IPS-18a (cell line): Measurements from ENCODE around the gene PSMD6.

Source experiments
- H3K27ac ChIP-seq: one replicate; pipeline ENCODE4 v1.5.1; 2013; ENCODE audit warnings: low read length
- H3K27me3 ChIP-seq: one replicate; pipeline ENCODE4 v1.6.1; 2013; ENCODE audit warnings: mild to moderate bottlenecking, low read length; ENCODE audit not compliant: control insufficient read depth, insufficient read depth
- H3K36me3 ChIP-seq: one replicate; pipeline ENCODE4 v1.6.1; 2013; ENCODE audit warnings: low read depth, low read length; ENCODE audit not compliant: control insufficient read depth
- H3K4me1 ChIP-seq: one replicate; pipeline ENCODE4 v1.6.1; 2013; ENCODE audit warnings: low read depth, low read length; ENCODE audit not compliant: control insufficient read depth
- H3K4me3 ChIP-seq: one replicate; pipeline ENCODE4 v1.5.1; 2013; ENCODE audit warnings: low read length
- H3K9ac ChIP-seq: one replicate; pipeline ENCODE4 v1.6.1; 2013; ENCODE audit warnings: mild to moderate bottlenecking, low read length, moderate library complexity
- H3K9me3 ChIP-seq: one replicate; pipeline ENCODE4 v1.6.1; 2013; ENCODE audit warnings: low read depth, low read length; ENCODE audit not compliant: control insufficient read depth

Gene PSMD6

DNA sequence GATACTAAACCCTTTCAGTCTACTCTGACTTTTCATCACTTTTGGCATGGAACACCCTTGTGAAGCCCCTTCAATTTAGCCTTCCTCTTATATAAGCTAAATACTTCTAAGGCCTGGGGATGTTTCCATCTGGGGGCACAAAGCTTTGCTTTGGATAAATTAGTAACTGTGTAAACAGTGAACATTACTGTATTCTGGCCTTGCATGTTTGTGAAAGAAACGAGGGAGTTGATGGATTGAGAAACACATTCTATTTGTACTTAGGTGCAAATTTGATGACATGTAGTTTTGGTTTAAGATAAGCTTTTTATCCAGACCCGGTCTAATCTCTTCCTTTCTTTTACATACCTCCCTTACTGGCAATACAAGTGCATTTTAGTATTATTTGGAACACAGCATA, 19.7 kb downstream of the PSMD6 start:
- Histone ChIP-seq H3K27me3 (no peaks in the 10 kb centered on the region), H3K4me3 (no peak overlapping the region), H3K9ac (no peak overlapping the region), H3K27ac (no peak overlapping the region), H3K4me1 (peaks cover 14% of the 10 kb centered on the region), H3K36me3 (peaks cover 15% of the 10 kb centered on the region), H3K9me3 (no peaks in the 10 kb centered on the region)

DNA sequence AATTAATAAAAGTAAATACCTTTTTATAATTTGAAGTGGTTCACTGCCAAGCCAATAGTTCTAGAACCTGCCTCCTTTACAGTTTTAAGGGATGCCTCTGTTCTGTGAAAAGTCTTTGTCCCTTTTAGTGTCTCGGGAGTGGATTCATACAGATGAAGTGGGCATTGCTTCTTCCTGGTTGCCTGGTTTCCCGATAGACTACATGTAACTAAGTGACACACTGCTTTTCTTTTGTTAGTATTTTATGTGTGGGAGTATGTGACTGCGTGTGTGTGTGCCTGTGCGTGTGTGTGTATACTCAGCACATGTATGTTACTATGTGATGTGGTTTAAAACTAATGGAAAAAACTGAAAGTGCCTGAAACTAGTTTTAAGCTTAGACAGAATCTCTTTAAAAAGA, 21.1 kb downstream of the PSMD6 start:
- Histone ChIP-seq H3K9ac (no peak overlapping the region), H3K27me3 (no peaks in the 10 kb centered on the region), H3K9me3 (no peaks in the 10 kb centered on the region), H3K27ac (no peak overlapping the region), H3K4me3 (no peak overlapping the region), H3K36me3 (peaks cover 12% of the 10 kb centered on the region), H3K4me1 (peaks cover 14% of the 10 kb centered on the region)

DNA sequence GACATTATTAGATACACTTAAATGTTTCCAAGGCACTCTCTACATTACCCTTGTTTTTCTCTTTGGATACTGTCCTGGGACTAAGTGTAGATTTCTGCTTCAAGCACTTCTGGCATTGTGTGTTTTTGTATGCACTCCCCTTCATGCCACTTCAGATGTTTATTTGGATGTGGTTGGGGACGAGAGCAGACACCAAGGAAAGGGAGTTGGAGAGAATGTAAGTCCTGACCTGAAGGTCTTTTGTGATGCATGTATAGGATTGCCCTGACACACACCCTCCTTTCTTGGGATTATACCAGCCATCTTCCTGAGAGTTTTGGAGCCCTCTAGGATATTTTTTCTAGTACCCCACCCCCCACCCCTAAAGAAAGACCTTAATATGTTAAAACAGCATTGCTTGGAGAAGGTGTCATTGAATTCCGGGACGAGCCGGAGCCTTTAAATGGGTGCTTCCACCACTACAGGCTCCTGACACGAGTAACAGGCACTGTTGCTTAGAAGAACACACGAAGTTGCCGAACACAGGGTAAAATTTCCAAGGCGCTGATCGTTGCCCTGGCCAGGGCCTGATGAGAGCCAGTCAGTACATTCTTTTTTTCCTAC, 22.7 kb downstream of the PSMD6 start:
- Histone ChIP-seq H3K9ac (no peak overlapping the region), H3K36me3 (peaks cover 8% of the 10 kb centered on the region), H3K27me3 (no peaks in the 10 kb centered on the region), H3K4me3 (no peak overlapping the region), H3K9me3 (no peaks in the 10 kb centered on the region), H3K4me1 (peaks cover 14% of the 10 kb centered on the region), H3K27ac (no peak overlapping the region)

DNA sequence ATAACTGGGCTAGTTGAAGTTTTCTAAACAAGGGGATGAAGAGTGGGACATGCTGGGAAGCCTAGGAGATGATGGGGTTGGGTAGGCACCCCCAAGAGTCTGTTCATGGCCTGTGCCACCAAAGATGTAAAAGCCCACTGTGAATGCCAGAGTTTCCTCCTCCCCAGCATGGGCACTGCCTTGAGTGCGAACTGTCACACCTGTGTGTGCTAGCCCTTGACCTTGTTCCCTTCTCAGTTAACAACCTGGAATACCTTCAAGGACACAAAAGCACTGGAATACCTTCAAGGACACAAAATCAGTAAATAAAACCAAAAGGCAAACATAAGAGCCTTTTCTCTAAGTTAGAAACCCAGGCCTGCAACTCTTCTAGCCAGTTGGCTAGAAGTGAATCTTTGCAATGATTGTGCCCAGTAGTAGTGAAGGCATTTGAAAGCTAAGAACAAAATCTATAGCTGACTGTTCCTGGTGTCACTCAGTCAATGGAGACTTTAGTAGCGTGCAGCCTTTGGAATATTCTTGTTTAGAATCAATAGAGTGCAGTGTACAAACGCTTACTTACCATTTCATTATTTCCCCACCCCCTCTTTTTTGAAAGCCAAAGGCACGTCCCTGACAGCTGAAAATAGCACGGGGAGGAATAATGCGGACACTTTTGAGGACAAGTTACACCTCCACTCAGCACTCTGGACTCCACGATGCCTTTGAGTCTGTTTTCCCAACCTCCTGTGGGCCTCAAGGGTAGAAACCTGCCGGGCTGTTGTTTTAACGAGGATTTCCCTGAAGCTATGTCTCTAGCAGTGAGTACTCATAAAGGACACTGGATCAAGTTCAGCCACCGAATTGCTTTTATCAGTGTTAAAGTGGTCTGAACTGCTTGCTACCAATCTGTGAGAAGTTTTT, 24.2 kb downstream of the PSMD6 start:
- H3K9ac ChIP-seq: no peak overlapping the region
- H3K4me3 ChIP-seq: no peak overlapping the region
- H3K4me1 ChIP-seq: peaks cover 14% of the 10 kb centered on the region
- peaks cover 11% of the 10 kb centered on the region for H3K36me3 ChIP-seq
- H3K27ac ChIP-seq: no peak overlapping the region
- H3K9me3 ChIP-seq: no peaks in the 10 kb centered on the region
- H3K27me3 ChIP-seq: no peaks in the 10 kb centered on the region

DNA sequence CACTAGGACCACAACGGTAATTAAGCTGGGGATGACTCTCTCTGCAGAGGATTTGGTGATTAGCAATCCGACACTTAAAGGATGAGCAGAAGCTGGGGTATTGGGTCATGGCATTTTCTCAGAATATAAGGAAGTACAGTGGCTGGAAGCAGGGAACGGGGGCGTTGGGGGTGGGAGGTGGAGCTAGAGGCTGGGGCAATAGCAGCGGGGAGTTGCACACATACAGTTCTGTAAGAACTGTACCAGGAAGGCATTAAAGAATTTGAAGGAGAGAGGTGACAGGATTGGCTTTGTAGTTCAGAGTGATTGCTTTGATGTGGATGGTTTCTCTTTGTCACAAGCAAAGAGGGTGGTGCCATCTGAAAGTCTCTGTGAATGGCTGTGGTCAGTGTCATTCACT, 28.2 kb downstream of the PSMD6 start:
- Histone ChIP-seq H3K9me3 (no peaks in the 10 kb centered on the region), H3K4me1 (peaks cover 12% of the 10 kb centered on the region), H3K27me3 (no peaks in the 10 kb centered on the region), H3K9ac (no peak overlapping the region), H3K27ac (no peak overlapping the region), H3K36me3 (peaks cover 27% of the 10 kb centered on the region), H3K4me3 (no peak overlapping the region)

DNA sequence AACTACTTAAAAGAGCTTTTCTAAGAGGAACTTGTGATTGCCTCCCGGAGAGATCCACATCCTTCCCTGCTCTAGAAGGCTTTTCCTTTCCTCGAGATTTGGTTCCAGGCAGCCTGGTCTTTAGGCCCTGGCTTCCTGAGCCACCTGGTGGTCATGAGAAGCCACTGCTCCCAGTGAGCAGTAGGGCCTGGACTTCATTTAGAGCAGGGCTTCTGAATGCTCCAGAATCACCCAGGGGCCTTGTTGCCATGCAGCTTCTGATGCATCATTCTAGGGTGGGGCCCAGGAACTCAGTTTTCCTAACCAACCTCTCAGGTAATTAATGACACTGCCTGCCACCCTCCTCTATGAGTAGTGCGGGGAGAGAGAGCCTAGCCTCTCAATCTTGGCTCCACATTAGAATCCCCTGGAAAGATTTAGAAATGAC, 29.6 kb downstream of the PSMD6 start:
- no peak overlapping the region for H3K9ac ChIP-seq
- no peak overlapping the region for H3K27ac ChIP-seq
- H3K4me3 ChIP-seq: no peak overlapping the region
- H3K9me3 ChIP-seq: no peaks in the 10 kb centered on the region
- no peaks in the 10 kb centered on the region for H3K27me3 ChIP-seq
- peaks cover 38% of the 10 kb centered on the region for H3K36me3 ChIP-seq
- peaks cover 3% of the 10 kb centered on the region for H3K4me1 ChIP-seq

DNA sequence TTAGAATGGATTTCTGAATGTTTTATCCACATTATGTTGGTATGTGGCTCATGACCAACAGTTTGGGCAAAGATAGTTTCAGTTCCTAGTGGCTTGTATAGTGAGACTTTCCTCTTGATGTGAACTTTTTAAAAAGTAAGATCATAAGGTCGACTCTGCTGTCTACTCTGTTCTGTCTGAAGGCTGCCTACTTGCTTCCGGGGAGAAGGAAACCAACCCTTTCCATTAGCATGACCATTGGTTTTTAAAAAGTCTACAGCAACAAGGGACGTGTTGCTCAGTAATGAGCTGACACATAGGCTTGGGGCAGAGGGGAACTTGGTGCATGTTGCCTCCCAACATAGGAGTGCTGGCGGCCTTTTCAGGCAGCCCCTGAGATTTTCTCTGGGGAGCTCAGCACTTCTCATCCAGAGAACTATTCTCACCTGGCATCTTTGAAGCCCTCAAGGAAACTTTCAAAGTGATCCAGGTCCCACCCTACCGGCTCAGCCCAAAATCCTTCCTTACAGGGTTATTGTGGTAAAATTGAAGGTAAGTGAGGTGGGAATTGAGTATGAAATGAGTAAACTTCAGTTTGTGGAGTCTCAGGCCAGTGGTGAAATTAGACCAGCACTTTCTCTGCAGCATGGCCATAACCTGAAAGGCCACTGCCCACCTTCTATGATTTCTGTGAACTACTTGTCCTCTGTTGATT, 30.6 kb downstream of the PSMD6 start:
- H3K4me3 ChIP-seq: no peak overlapping the region
- H3K9me3 ChIP-seq: no peaks in the 10 kb centered on the region
- no peak overlapping the region for H3K27ac ChIP-seq
- H3K9ac ChIP-seq: no peak overlapping the region
- H3K27me3 ChIP-seq: no peaks in the 10 kb centered on the region
- H3K36me3 ChIP-seq: peaks cover 46% of the 10 kb centered on the region
- H3K4me1 ChIP-seq: peaks cover 3% of the 10 kb centered on the region

DNA sequence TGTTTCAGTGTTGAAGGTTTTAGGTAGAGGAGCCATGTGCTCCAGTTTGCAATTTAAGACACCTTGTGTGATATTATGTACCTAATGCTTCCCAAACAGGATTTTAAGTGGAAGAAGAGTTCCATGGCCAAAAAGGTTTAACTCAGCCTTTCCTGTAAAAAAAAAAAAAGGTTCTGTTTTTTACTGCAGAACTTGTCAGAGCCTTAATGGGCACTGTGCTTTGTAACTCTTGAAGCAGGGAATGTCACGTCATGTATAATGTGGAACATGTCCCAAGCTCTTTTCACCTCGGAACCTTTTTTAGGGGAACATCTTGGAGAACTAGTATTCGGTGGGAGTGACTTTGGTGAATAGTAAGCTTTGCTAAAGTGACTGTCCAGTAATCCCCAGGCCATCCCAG, 31.6 kb downstream of the PSMD6 start:
- no peak overlapping the region for H3K9ac ChIP-seq
- no peaks in the 10 kb centered on the region for H3K9me3 ChIP-seq
- H3K4me3 ChIP-seq: no peak overlapping the region
- no peak overlapping the region for H3K27ac ChIP-seq
- H3K4me1 ChIP-seq: peaks cover 3% of the 10 kb centered on the region
- H3K36me3 ChIP-seq: peaks cover 46% of the 10 kb centered on the region
- no peaks in the 10 kb centered on the region for H3K27me3 ChIP-seq

DNA sequence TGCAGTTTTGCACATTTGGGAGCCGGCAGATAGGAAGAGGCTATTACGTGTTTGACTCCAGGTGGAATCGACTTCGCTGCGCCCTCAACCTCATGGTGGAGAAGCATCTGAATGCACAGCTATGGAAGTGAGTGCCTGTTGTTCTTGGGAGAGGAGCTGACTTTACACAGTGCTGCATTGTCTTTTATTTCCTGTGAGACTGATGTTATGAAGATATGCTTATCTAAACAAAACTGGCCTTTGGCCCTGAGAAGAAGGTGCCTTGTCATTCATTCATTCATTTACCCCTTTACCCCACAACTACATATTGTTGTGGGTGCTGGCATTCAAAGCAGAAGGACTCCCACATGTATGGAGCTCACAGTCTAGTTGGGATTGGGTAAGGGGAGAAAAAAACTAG, 32.6 kb downstream of the PSMD6 start:
- Histone ChIP-seq H3K4me3 (no peak overlapping the region), H3K4me1 (peaks cover 3% of the 10 kb centered on the region), H3K9me3 (no peaks in the 10 kb centered on the region), H3K36me3 (peaks cover 39% of the 10 kb centered on the region), H3K27me3 (no peaks in the 10 kb centered on the region), H3K27ac (no peak overlapping the region), H3K9ac (no peak overlapping the region)

DNA sequence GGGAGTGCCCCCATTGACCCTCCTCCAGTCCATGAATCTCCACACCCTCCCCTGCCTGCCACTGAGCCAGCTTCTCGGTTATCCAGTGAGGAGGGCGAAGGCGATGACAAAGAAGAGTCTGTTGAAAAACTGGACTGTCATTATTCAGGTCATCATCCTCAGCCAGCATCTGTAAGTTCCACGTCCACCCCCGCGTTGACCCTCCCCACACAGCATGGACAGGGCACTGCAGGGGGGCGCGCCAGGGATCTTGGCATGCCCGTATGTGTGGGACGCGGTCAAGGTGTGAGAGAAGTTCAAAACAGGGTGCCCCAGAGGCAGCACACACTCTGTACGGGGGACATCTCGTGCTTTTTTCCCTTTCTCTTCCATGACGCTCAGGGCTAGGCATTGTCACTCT, 33.1 kb downstream of the PSMD6 start:
- H3K9me3 ChIP-seq: no peaks in the 10 kb centered on the region
- peaks cover 3% of the 10 kb centered on the region for H3K4me1 ChIP-seq
- no peak overlapping the region for H3K27ac ChIP-seq
- no peak overlapping the region for H3K9ac ChIP-seq
- H3K27me3 ChIP-seq: no peaks in the 10 kb centered on the region
- H3K36me3 ChIP-seq: peaks cover 35% of the 10 kb centered on the region
- no peak overlapping the region for H3K4me3 ChIP-seq

DNA sequence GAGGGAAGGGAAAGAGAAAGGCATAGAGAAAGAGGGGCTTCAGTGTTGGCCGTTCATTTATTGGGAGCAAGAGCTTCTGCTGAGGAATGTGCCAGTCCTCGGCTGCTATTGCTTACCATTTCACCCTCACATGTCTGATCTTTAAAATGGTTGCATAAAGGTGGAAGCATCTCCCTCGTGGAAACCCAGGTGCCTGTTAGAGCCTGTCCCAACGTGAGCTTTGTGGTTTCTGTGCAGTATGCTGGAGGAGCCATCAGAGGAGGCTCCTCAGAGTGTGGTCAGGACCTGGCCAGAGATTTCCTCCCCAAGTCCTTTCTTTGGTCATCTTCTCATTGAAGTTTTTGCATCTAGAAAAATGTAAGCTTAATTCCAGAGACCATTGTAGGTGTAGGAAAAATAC, 34.4 kb downstream of the PSMD6 start:
- Histone ChIP-seq H3K27me3 (no peaks in the 10 kb centered on the region), H3K4me3 (no peak overlapping the region), H3K9me3 (no peaks in the 10 kb centered on the region), H3K27ac (no peak overlapping the region), H3K4me1 (peaks cover 3% of the 10 kb centered on the region), H3K36me3 (peaks cover 35% of the 10 kb centered on the region), H3K9ac (no peak overlapping the region)
